ENCODE results near the gene SLC24A3.

SLC24A3 gene

DNA sequence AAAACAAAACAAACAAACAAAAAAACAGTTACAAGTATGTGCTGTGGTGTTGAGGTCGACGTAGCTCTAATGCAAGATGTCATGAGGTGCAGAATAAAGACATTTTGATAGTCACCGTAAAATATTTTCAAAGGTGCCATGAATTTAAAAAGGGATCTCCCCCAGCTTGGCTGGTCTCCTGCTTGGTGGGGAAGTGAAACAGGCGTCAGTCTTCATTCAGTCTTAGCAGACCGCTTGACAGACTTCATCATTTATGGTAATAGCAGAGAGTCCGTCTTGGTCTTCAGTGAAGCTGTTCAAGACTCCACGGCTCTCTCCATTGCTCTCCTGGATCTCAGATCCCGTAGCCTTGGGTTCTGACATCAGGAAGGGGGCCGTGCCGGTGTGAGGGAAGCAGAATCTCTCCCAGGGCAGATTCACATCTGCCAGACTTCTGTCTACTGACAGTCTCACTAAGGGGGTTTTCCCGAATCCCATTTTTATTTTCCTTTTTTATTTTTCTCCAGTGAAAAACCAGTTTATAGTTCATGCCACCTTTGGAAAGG lies 1.6 kb downstream of the SLC24A3 start:
- H3K4me3 ChIP-seq (ENCODE audit: low read depth, low read length) = no peak overlapping the region
- TF ChIP-seq, protein P1, sequence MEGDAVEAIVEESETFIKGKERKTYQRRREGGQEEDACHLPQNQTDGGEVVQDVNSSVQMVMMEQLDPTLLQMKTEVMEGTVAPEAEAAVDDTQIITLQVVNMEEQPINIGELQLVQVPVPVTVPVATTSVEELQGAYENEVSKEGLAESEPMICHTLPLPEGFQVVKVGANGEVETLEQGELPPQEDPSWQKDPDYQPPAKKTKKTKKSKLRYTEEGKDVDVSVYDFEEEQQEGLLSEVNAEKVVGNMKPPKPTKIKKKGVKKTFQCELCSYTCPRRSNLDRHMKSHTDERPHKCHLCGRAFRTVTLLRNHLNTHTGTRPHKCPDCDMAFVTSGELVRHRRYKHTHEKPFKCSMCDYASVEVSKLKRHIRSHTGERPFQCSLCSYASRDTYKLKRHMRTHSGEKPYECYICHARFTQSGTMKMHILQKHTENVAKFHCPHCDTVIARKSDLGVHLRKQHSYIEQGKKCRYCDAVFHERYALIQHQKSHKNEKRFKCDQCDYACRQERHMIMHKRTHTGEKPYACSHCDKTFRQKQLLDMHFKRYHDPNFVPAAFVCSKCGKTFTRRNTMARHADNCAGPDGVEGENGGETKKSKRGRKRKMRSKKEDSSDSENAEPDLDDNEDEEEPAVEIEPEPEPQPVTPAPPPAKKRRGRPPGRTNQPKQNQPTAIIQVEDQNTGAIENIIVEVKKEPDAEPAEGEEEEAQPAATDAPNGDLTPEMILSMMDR (IDR thresholded peaks at IDR 0.05; ENCODE audit: borderline replicate concordance, insufficient read depth, low read depth, low read length) = no peak

DNA sequence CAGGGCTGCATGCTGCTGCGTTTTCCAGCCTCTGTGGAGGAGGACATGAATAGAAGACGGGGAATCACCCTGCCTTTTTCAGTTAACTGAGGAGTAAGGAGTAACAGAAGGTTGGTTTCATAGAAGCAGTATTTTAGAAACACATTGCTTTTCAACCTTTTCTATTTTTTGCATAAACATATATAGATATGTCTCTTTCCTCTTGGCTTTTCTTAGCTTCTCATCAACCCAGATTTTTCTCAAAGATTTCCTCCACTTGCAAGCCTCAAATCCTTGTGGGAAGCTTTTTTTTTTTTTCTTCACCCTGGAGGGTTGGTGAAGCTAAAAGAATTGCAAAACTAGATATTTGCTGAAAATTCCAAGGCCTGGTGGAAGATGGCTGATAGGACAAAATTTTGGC lies 6.0 kb downstream of the SLC24A3 start:
- TF ChIP-seq, protein P1 (IDR thresholded peaks at IDR 0.05; ENCODE audit: borderline replicate concordance, insufficient read depth, low read depth, low read length) = no peak
- H3K4me3 ChIP-seq (ENCODE audit: low read depth, low read length) = no peak overlapping the region

DNA sequence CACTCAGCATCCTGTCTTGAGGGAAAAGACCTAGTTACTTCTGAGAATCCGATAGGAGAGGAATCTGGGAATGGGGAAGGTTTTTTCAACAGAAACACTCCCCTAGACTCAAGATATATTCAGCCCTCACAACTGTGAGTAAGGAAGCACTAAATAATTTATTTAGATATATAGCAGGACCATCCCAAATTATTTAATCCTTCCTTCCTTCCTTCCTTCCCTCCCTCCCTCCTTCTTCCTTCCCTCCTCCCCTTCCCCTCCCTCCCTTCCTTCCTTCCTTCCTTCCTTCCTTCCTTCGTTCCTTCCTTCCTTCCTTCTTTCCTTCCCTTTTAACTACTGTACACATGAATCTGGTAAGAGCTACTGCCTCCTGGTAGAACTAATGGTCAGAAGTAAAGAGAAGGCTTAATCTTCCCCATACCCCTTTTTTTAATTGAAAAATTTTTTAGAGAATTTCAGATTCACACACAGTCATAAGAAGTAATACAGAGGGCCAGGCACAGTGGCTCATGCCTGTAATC lies 10.1 kb downstream of the SLC24A3 start:
- H3K4me3 ChIP-seq (ENCODE audit: low read depth, low read length) = no peak overlapping the region
- TF ChIP-seq, protein P1 (IDR thresholded peaks at IDR 0.05; ENCODE audit: borderline replicate concordance, insufficient read depth, low read depth, low read length) = no peak

DNA sequence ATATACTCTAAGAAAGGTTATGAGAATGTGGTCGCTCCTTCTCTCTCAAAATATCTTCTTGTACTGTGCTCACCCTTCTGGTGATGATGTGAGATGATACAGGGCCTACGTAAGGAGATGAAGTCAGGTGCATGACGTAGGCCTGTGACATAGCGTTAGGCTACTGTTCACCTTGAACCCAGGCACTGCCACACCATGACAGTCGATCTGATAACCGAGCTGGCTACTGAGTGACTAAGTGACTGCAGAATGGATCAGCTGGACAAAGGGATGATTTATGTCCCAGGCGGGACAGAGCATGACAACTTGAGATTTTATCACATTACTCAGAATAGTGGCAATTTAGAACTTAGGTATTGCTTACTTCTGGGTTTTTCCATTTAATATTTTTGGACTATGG lies 11.2 kb downstream of the SLC24A3 start:
- TF ChIP-seq, protein P1 (IDR thresholded peaks at IDR 0.05; ENCODE audit: borderline replicate concordance, insufficient read depth, low read depth, low read length) = no peak
- no peak overlapping the region for H3K4me3 ChIP-seq (ENCODE audit: low read depth, low read length)

DNA sequence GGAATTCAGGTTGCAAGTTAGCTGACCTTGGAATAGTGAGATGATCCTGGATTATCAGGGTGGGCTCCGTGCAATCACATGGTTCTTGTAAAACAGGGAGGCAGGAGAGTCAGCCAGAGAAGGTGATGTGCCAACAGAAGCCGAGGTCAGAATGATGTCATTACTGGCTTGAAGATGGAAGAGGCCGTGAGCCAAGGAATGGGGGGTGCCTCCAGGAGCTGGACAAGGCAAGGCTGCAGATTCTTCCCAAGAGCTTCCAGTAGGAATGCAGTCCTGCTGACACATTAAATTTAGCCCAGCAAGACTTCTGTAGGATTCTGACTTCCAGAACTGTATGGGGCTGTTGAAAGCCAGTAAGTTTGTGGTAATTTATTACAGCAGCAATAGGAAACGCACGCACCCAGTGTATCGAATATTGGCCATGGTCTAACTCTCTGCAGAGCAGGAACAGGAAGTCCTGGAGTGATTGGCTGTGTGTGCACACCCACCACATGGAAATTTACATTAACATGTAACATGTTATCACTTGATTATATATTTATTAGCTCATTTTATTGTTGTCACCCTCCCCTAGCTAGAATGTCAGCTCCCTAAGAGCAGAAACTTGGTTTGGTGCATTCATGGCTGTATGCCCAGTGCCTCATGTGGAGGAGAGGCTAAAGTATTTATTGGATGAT lies 19.1 kb downstream of the SLC24A3 start:
- no peak overlapping the region for H3K4me3 ChIP-seq (ENCODE audit: low read depth, low read length)
- TF ChIP-seq, protein P1 (IDR thresholded peaks at IDR 0.05; ENCODE audit: borderline replicate concordance, insufficient read depth, low read depth, low read length) = no peak

DNA sequence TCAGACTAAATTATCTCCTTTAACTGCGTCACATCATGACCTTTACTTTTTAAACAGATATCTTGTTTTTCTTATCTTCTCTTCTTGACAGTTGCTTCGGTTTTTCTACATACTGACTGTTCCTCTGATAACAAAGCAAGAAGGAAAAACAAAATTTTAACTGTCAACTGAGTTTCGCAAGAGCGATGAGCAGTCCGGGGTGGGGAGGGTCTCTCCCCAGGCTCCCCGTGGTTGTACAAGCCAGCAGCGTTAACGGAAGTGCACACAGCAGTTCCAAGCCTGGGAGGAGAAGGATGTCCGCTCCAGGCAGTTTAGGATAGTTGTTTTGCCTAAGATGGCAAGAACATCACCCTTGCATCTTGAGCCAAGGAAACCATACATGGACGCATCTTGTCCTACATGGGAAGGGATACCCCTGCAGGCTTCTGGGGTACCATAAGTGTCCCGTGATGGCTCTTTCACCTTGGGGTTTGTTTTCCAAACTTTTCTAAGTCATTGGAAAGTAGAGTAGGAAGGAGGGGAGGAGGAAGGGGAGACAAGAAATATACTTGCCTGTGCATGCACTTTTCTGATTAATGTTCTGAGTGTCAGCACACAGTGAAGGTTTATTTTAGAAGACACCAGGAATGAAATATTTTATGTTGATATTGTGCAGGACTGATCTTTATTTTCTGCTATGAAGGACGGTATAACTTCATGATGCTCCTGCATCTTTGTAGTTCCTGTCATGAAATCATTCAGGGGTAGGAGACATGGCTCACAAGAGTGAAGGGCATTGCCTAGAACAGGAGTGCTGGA lies 20.8 kb downstream of the SLC24A3 start:
- TF ChIP-seq, protein P1 (IDR thresholded peaks at IDR 0.05; ENCODE audit: borderline replicate concordance, insufficient read depth, low read depth, low read length) = no peak
- H3K4me3 ChIP-seq (ENCODE audit: low read depth, low read length) = no peak overlapping the region
